ENCODE measurements around the gene KIF2A.
A peak's percentile ranks its signal among the peaks of the same experiment; 100 is the strongest.

KIF2A gene

GRCh38 chr5:62291829-62292228 lies 14.2 kb upstream of the KIF2A start:
- DNase-seq (ENCODE audit: low read depth in 2 of 2) = peak; percentile 27 to 57

- no peak for DNase-seq (ENCODE audit: low read depth in 2 of 2)
These were observed 9.0 kb upstream of the KIF2A start for GRCh38 chr5:62296998-62297397.

GRCh38 chr5:62298118-62298517 lies 7.9 kb upstream of the KIF2A start:
- no peak for DNase-seq (ENCODE audit: low read depth in 2 of 2)

GRCh38 chr5:62299101-62299500 lies 6.9 kb upstream of the KIF2A start:
- DNase-seq (ENCODE audit: low read depth in 2 of 2) = no peak

GRCh38 chr5:62299600-62299999 lies 6.4 kb upstream of the KIF2A start:
- no peak for DNase-seq (ENCODE audit: low read depth in 2 of 2)

GRCh38 chr5:62305358-62305714 lies 670 bp upstream of the KIF2A start:
- DNase-seq (ENCODE audit: low read depth in 2 of 2) = no peak

GRCh38 chr5:62306323-62306895 lies 403 bp downstream of the KIF2A start:
- DNase-seq (ENCODE audit: low read depth in 2 of 2) = no peak

GRCh38 chr5:62306896-62307689 lies 1.1 kb downstream of the KIF2A start:
- DNase-seq (ENCODE audit: low read depth in 2 of 2) = peak; percentile 14 to 31

- DNase-seq (ENCODE audit: low read depth in 2 of 2) = no peak
These were observed 2.4 kb downstream of the KIF2A start for GRCh38 chr5:62308439-62308838.

GRCh38 chr5:62309107-62309506 lies 3.1 kb downstream of the KIF2A start:
- no peak for DNase-seq (ENCODE audit: low read depth in 2 of 2)

- no peak for DNase-seq (ENCODE audit: low read depth in 2 of 2)
These were observed 4.6 kb downstream of the KIF2A start for GRCh38 chr5:62310426-62311143.

GRCh38 chr5:62312036-62312435 lies 6.0 kb downstream of the KIF2A start:
- DNase-seq (ENCODE audit: low read depth in 2 of 2) = no peak

- no peak for DNase-seq (ENCODE audit: low read depth in 2 of 2)
These were observed 6.7 kb downstream of the KIF2A start for GRCh38 chr5:62312674-62313073.

- no peak for DNase-seq (ENCODE audit: low read depth in 2 of 2)
These were observed 8.3 kb downstream of the KIF2A start for GRCh38 chr5:62314213-62314830.

- DNase-seq (ENCODE audit: low read depth in 2 of 2) = no peak
These were observed 9.6 kb downstream of the KIF2A start for GRCh38 chr5:62315376-62316175.

- no peak for DNase-seq (ENCODE audit: low read depth in 2 of 2)
These were observed 10.1 kb downstream of the KIF2A start for GRCh38 chr5:62316176-62316502.

GRCh38 chr5:62317810-62318209 lies 11.8 kb downstream of the KIF2A start:
- DNase-seq (ENCODE audit: low read depth in 2 of 2) = no peak

GRCh38 chr5:62322484-62322883 lies 16.5 kb downstream of the KIF2A start:
- no peak for DNase-seq (ENCODE audit: low read depth in 2 of 2)

GRCh38 chr5:62326302-62326701 lies 20.3 kb downstream of the KIF2A start:
- DNase-seq (ENCODE audit: low read depth in 2 of 2) = no peak

GRCh38 chr5:62326702-62327101 lies 20.7 kb downstream of the KIF2A start:
- DNase-seq (ENCODE audit: low read depth in 2 of 2) = no peak

- DNase-seq (ENCODE audit: low read depth in 2 of 2) = no peak
These were observed 21.4 kb downstream of the KIF2A start for GRCh38 chr5:62327138-62328053.

Data from stimulated activated CD8-positive, alpha-beta memory T cell treated with anti-CD3 and anti-CD28 coated beads, Interleukin-2, amount 100 ng/mL, for 1 hour (primary cell).